ENCODE measurements around the gene SLC35F3.

Gene SLC35F3

DNA sequence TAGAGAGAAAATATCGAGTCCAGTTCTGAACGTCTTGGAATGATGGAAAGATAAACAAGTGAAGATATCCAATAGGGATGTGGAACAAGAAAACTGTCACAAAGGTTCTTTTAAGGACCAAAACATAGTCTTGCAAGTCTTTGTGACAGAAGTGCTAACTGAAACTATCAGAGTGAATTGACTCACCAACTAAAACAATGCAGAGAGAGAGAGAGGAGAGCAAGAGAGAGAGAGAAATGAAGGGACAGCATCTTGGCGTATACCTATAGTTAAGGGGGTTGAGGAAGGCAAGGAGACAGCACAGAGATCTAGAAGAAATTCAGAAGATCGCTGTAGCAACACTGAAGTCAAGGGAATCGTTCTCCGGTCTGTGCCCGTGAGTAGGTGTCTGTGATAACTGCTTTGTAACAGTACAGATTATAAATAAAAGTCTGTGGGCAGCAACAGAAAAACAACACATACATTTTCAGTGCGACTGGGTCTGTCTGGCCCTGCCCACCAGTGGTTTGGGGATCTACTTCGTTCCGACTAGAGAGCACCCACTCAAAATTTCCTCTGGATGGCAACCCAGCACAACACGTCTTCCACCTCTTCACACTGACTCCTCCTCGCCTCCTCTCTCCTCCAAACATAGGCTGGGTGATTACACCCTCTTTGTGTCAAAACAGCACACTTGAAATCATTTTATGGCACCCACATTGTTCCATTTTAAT, 464.0 kb downstream of the SLC35F3 start:
- no peak for DNase-seq (ENCODE audit: low read depth)

DNA sequence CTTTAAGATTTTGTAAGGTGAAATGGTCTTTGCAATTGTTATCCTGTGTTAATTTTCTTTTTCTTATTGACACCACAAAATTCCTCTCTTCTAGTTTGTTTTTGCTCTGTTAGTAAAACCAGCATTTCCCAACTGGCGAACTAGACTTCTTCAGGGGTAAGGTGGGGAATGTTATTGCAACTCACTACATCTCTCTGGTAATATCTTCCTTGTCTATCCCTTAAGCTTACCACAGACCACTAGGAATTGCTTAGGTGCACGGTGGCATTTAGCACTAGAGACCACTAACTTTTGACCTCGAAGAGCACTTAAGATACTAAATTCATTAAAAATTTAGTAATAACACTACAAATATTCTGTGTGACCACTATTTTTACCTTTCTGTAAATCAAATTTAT, 464.6 kb downstream of the SLC35F3 start:
- DNase-seq (ENCODE audit: low read depth): no peak

DNA sequence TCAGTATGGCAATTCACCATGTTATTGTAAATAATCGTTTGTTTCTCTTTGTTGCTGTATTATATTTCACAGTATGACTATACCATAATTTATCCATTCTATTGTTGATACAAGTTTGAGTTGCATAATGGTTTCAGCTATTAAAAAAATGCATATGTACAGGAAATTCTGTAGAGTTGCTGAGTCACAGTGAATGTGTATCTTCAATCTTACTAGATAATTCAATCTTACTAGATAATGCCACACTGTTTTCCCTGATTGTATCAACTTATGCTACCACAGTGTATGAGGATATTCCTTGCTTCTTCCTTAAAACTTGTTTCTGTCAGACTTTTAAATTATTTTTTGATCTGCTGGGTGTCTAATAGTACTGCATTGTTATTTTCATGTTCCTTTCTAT, 465.3 kb downstream of the SLC35F3 start:
- no peak for DNase-seq (ENCODE audit: low read depth)

DNA sequence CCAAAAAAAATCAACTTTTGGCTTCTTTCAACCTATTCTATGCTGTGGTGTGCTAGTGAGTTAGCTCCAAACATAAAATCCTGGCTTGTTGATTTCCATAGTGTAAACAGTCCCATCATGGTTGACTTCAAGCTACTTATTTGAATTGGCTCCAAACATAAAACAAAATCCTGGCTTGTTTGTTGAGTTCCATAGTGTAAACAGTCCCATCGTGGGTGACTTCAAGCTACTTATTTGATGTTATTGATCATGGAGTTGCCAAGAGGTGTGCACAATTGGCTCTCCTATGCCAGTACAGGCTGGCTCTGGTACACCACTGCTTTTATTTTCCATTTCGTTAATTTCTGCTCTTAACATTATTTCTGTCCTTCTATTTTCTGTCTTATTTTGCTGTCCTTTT, 466.9 kb downstream of the SLC35F3 start:
- DNase-seq (ENCODE audit: low read depth): no peak

DNA sequence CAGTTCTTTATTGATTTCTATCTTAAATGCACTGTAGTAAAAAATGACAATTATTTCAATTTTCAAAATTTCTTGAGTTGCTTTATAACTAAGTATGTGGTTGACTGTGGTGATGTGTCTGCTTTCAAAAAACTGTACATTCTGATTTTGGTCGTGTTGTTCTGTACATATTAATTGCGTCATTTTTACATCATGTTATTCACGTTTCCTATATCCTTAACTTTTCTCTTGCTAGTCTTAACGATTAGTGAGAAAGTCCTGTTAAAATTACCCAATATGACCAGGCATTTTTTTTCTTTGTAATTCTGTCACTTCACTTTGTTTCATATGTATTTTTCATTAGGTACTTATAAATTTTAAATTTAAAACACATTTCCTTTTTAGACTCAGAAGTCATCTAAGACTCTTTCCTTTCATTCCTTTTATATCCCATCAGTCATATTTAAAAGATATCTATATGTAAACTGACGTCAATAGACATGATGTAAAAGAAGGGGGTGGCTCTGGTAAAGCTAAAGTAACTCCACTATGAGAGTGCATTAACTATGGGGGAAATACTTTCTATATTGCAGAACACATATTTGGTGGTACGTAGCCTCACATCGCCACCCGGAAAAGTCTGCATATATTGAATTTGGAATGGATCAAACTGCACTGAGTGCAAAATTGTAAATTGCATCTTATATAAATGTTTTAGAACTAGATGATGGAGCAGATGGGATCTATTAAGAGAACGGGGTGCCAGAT, 467.7 kb downstream of the SLC35F3 start:
- DNase-seq (ENCODE audit: low read depth): no peak

DNA sequence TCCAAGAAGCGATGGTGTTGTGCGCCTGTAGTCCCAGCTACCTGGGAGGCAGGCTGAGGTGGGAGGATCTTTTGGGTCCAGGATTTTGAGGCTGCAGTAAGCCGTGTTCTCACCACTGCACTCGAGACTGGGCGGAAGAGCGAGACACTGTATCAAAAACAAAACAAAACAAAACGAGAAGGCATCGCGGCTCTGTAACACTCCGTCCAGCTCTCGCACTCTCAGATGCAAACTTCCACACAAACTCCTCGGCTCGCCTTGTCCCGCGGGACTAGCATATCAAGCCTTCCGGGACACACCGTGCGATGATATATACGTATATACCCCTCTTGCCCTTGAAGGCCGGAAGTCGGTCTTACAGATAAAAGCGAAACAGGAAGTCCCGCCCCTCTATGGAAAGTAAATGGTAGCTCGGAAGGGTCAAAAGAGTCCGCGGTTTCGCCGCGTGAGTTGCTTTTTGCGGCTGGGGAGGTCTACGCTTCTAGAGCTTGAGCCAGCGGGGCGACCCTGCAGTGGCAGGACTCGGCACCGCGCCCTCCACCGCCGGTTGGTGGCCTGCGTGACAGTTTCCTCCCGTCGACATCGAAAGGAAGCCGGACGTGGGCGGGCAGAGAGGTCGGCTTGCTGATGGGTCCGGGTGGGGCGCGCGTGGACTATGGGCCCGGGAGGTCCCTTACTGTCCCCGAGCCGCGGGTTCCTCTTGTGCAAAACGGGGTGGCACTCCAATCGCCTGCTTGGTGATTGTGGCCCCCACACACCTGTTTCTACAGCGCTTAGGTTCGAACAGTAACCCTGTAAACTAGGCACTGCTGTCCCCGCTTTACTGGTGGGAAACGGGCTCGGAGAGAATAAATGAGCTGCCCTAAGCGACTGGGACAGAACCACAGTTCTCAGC, 468.8 kb downstream of the SLC35F3 start, which contains the start of gene COA6:
Gene COA6 (plus strand): TSS at position 393 of the 895 bp plus-strand sequence. CDS start 11 bp downstream, at position 404.
- peak; percentile 86 for DNase-seq (ENCODE audit: low read depth)

DNA sequence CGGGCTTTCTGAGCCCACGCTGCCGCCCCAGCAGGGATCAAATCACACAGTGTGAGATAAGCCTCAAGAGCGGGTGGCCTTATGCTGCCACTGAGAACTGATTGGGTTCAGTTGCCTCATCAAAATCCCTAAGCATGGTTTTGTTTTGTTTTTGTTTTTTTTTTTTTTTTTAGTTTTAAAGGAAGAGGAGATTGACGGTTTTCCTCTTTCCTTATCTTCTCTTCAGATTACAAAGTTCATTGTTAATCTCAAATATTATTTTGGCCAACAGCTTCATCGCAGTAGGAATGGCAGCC, 469.4 kb downstream of the SLC35F3 start:
- DNase-seq (ENCODE audit: low read depth): no peak

Measured in activated T-cell treated with anti-CD3 and anti-CD28 coated beads for 24 hours (primary cell).